Measurements from ENCODE around the gene HRH3. TPM values are rescaled to one million over a fixed set of nuclear protein-coding genes. Genes with fewer than 3 reads are reported as not detected.

Gene HRH3
- total RNA-seq, 1 experiment from 2014 or later = 1.8 TPM

- no peak overlapping the region; the same call in 1 of the 2 replicates for H3K14ac ChIP-seq (ENCODE audit: insufficient read depth, low read length)
- H3K79me1 ChIP-seq (ENCODE audit: insufficient read depth, low read depth, low read length, poor library complexity, severe bottlenecking) = no peaks in the 10 kb centered on the region
- peaks cover 23% of the 10 kb centered on the region; the same call in 1 of the 2 replicates for H3K27me3 ChIP-seq (ENCODE audit: insufficient read depth, low read length)
- no peak overlapping the region for H3K27ac ChIP-seq (ENCODE audit: insufficient read length, low read depth, low read length)
- Mint-ChIP-seq H3K36me3 (ENCODE audit: insufficient read depth in 1 of 3, low read depth in 3 of 3) (no peaks in the 10 kb centered on the region), H3K4me1 (peaks cover 9 to 30% of the 10 kb centered on the region in 2 experiments), H3K27ac (peak overlapping the region in 1 of 3 experiments; percentile 44; a peak in 1 of 7 replicates), H3K27me3 (ENCODE audit: low read depth) (peaks cover 66% of the 10 kb centered on the region), H3K4me3 (no peak overlapping the region), H3K9me3 (no peaks in the 10 kb centered on the region)
- H3K23ac ChIP-seq (ENCODE audit: insufficient read length, low read depth, low read length) = no peak overlapping the region
- no peak overlapping the region for H4K91ac ChIP-seq (ENCODE audit: insufficient read length, low read depth, low read length)
- H3K4me1 ChIP-seq (ENCODE audit: insufficient read depth, low read length) = no peaks in the 10 kb centered on the region
- H2AK5ac ChIP-seq (ENCODE audit: insufficient read length, low read length) = no peak overlapping the region
- H2BK20ac ChIP-seq (ENCODE audit: low read depth, low read length, poor library complexity, severe bottlenecking) = no peak overlapping the region
- no peak overlapping the region for H3K4me2 ChIP-seq (ENCODE audit: insufficient read depth, insufficient read length, low read length)
- H3K23me2 ChIP-seq (ENCODE audit: insufficient read length, low read depth, low read length, poor library complexity, severe bottlenecking) = peaks cover 12% of the 10 kb centered on the region
- no peak overlapping the region for H3T11ph ChIP-seq (ENCODE audit: low read length)
- no peak overlapping the region for H3K56ac ChIP-seq (ENCODE audit: insufficient read length, low read depth, low read length)
- no peaks in the 10 kb centered on the region for H3K79me2 ChIP-seq (ENCODE audit: insufficient read depth, low read length)
- H2BK120ac ChIP-seq (ENCODE audit: low read depth, low read length, poor library complexity, severe bottlenecking) = no peak overlapping the region
- TF ChIP-seq CTCF (conservative IDR thresholded peaks at IDR 0.05) = no peak
- no peak for DNase-seq
- H2AFZ ChIP-seq (ENCODE audit: low read length) = no peak overlapping the region
- WGBS (ENCODE audit: extremely low coverage, insufficient read length, low lambda C conversion rate) = no CpG with 5 or more reads among the region's 40 CpGs
- no peaks in the 10 kb centered on the region for H3K9me3 ChIP-seq (ENCODE audit: control insufficient read depth, low read depth, low read length)
- no peaks in the 10 kb centered on the region for H4K20me1 ChIP-seq (ENCODE audit: control insufficient read depth, insufficient read depth, insufficient read length)
- H3K4ac ChIP-seq (ENCODE audit: low read depth, low read length) = no peak overlapping the region
- no peak overlapping the region for H4K5ac ChIP-seq (ENCODE audit: insufficient read length, low read depth, low read length)
- no peak overlapping the region for H2BK15ac ChIP-seq (ENCODE audit: low read depth, low read length)
- no peak overlapping the region for H3K9ac ChIP-seq (ENCODE audit: extremely low read depth, insufficient read length, low read length)
- H2BK12ac ChIP-seq (ENCODE audit: insufficient read length, low read depth, low read length) = no peak overlapping the region
- no peak overlapping the region for H4K8ac ChIP-seq (replicated peaks; ENCODE audit: insufficient read length, low read depth, low read length)
- no peak overlapping the region for H3K18ac ChIP-seq (ENCODE audit: insufficient read length, low read depth, low read length)
- no peak overlapping the region for H2BK5ac ChIP-seq (ENCODE audit: insufficient read length, low read length)
Measured at GRCh38 chr20:62215991-62216635, 4.0 kb downstream of the HRH3 start.
